HepG2 (cell line): ENCODE data around the gene CAPN15.

Experiments used
- BHLHE40 ChIP-seq: IDR thresholded peaks from 2 replicates; pipeline ENCODE4 v1.6.1; 2011; ENCODE audit warnings: low read length, improper control_type of control experiment
- KLF13 ChIP-seq: sonication (generic); formaldehyde crosslinking; IDR thresholded peaks from 2 replicates; pipeline ENCODE4 v1.4.0; 2020; ENCODE audit warnings: mild to moderate bottlenecking, missing genetic modification reagents
- POLR2A ChIP-seq, 2 experiments: IDR thresholded peaks; 2 replicates each; pipeline ENCODE4 v1.6.1; 2011; ENCODE audit warnings: low read depth in 2 of 2, low read length in 2 of 2, mild to moderate bottlenecking in 1 of 2, moderate library complexity in 1 of 2; ENCODE audit not compliant: insufficient read depth in 1 of 2
- SMC3 ChIP-seq: IDR thresholded peaks from 2 replicates; pipeline ENCODE4 v1.6.1; 2011; ENCODE audit warnings: low read length, improper control_type of control experiment
- TEAD2 ChIP-seq: sonication (generic); formaldehyde crosslinking; IDR thresholded peaks from 2 replicates; pipeline ENCODE4 v1.9.0; 2021; ENCODE audit warnings: missing genetic modification reagents
- ZNF776 ChIP-seq: sonication (generic); formaldehyde crosslinking; IDR thresholded peaks from 2 replicates; pipeline ENCODE4 v1.4.0; 2020; ENCODE audit warnings: mild to moderate bottlenecking, missing genetic modification reagents
- TF ChIP-seq, protein P1 (sequence below): sonication (generic); formaldehyde crosslinking; IDR thresholded peaks from 2 replicates; pipeline ENCODE4 v1.5.0; 2020; ENCODE audit warnings: missing genetic modification reagents
- TF ChIP-seq, protein P2 (sequence below): sonication (generic); formaldehyde crosslinking; IDR thresholded peaks from 2 replicates; pipeline ENCODE4 v1.5.0; 2020; ENCODE audit warnings: mild to moderate bottlenecking, missing genetic modification reagents, moderate library complexity
- TF ChIP-seq, protein P3 (sequence below): sonication (generic); formaldehyde crosslinking; IDR thresholded peaks from 2 replicates; pipeline ENCODE4 v1.4.0; 2020; ENCODE audit warnings: mild to moderate bottlenecking, missing genetic modification reagents
- TF ChIP-seq, protein P4 (sequence below), 2 experiments: IDR thresholded peaks; 2 replicates each; pipeline ENCODE4 v1.6.1; 2011 to 2012; ENCODE audit warnings: low read length in 2 of 2, borderline replicate concordance in 1 of 2, low read depth in 1 of 2, mild to moderate bottlenecking in 1 of 2, moderate library complexity in 1 of 2
- TF ChIP-seq, protein P5 (sequence below): conservative IDR thresholded peaks from 2 replicates; pipeline ENCODE4 v1.6.1; 2018; ENCODE audit warnings: missing genetic modification reagents

DNA sequence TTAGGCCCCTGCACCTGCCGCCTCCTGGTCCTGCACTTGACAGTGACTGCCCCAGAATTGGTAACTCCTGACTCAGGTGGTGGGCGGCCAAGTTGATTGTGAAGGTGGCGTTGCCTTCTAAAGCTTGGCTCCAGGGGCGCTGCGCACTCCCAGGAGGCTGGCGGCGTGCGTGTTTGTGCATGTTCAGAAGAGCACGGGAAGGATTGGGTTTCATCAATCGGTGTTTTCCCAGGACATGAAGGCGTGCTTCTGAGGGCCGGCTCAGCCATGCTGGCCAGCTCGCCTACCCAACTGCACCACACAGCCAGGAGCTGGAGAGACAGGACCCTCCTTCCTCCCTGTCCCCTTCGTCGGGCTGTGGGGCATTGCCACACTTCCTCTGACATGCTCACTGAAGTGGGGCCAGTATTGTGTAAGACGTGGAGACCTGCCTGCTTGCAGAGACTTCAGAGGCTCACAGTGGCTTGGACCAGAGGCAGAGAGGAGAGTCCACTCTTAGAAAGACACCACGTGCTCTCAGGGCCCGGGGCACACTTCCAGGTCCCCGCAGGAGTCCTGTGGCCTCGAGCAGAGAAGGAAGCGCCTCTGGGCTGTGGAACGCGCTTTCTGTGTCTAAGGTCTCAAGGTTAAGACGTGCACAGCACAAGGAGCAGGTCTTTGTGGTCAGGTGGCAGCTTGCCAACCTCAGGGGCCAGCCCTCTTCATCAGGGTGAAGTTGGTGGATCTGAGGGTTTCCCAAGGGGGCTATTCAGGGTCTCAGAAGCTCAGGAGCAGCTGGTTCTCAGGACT, 65.2 kb downstream of the CAPN15 start:
- TF ChIP-seq, protein P1, sequence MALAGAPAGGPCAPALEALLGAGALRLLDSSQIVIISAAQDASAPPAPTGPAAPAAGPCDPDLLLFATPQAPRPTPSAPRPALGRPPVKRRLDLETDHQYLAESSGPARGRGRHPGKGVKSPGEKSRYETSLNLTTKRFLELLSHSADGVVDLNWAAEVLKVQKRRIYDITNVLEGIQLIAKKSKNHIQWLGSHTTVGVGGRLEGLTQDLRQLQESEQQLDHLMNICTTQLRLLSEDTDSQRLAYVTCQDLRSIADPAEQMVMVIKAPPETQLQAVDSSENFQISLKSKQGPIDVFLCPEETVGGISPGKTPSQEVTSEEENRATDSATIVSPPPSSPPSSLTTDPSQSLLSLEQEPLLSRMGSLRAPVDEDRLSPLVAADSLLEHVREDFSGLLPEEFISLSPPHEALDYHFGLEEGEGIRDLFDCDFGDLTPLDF = no peak
- TF ChIP-seq, protein P2, sequence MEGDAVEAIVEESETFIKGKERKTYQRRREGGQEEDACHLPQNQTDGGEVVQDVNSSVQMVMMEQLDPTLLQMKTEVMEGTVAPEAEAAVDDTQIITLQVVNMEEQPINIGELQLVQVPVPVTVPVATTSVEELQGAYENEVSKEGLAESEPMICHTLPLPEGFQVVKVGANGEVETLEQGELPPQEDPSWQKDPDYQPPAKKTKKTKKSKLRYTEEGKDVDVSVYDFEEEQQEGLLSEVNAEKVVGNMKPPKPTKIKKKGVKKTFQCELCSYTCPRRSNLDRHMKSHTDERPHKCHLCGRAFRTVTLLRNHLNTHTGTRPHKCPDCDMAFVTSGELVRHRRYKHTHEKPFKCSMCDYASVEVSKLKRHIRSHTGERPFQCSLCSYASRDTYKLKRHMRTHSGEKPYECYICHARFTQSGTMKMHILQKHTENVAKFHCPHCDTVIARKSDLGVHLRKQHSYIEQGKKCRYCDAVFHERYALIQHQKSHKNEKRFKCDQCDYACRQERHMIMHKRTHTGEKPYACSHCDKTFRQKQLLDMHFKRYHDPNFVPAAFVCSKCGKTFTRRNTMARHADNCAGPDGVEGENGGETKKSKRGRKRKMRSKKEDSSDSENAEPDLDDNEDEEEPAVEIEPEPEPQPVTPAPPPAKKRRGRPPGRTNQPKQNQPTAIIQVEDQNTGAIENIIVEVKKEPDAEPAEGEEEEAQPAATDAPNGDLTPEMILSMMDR (CRISPR knock-in tag) = no peak
- TF ChIP-seq BHLHE40 (no peak), ZNF776 (no peak), SMC3 (peak; percentile 8; the same call in 1 of the 2 replicates), POLR2A (IDR thresholded peaks at IDR 0.05; ENCODE audit: insufficient read depth in 1 of 2, low read depth in 2 of 2, low read length in 2 of 2) (no peak), KLF13 (CRISPR knock-in tag) (no peak), TEAD2 (CRISPR knock-in tag) (no peak)
- TF ChIP-seq, protein P3, sequence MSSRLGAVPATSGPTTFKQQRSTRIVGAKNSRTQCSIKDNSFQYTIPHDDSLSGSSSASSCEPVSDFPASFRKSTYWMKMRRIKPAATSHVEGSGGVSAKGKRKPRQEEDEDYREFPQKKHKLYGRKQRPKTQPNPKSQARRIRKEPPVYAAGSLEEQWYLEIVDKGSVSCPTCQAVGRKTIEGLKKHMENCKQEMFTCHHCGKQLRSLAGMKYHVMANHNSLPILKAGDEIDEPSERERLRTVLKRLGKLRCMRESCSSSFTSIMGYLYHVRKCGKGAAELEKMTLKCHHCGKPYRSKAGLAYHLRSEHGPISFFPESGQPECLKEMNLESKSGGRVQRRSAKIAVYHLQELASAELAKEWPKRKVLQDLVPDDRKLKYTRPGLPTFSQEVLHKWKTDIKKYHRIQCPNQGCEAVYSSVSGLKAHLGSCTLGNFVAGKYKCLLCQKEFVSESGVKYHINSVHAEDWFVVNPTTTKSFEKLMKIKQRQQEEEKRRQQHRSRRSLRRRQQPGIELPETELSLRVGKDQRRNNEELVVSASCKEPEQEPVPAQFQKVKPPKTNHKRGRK = no peak
- TF ChIP-seq, protein P4, sequence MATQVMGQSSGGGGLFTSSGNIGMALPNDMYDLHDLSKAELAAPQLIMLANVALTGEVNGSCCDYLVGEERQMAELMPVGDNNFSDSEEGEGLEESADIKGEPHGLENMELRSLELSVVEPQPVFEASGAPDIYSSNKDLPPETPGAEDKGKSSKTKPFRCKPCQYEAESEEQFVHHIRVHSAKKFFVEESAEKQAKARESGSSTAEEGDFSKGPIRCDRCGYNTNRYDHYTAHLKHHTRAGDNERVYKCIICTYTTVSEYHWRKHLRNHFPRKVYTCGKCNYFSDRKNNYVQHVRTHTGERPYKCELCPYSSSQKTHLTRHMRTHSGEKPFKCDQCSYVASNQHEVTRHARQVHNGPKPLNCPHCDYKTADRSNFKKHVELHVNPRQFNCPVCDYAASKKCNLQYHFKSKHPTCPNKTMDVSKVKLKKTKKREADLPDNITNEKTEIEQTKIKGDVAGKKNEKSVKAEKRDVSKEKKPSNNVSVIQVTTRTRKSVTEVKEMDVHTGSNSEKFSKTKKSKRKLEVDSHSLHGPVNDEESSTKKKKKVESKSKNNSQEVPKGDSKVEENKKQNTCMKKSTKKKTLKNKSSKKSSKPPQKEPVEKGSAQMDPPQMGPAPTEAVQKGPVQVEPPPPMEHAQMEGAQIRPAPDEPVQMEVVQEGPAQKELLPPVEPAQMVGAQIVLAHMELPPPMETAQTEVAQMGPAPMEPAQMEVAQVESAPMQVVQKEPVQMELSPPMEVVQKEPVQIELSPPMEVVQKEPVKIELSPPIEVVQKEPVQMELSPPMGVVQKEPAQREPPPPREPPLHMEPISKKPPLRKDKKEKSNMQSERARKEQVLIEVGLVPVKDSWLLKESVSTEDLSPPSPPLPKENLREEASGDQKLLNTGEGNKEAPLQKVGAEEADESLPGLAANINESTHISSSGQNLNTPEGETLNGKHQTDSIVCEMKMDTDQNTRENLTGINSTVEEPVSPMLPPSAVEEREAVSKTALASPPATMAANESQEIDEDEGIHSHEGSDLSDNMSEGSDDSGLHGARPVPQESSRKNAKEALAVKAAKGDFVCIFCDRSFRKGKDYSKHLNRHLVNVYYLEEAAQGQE (IDR thresholded peaks at IDR 0.05; ENCODE audit: borderline replicate concordance in 1 of 2, low read depth in 1 of 2, low read length in 2 of 2) = no peak
- TF ChIP-seq, protein P5, sequence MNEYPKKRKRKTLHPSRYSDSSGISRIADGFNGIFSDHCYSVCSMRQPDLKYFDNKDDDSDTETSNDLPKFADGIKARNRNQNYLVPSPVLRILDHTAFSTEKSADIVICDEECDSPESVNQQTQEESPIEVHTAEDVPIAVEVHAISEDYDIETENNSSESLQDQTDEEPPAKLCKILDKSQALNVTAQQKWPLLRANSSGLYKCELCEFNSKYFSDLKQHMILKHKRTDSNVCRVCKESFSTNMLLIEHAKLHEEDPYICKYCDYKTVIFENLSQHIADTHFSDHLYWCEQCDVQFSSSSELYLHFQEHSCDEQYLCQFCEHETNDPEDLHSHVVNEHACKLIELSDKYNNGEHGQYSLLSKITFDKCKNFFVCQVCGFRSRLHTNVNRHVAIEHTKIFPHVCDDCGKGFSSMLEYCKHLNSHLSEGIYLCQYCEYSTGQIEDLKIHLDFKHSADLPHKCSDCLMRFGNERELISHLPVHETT (CRISPR knock-in tag) = no peak
